Stimulated activated CD8-positive, alpha-beta memory T cell treated with anti-CD3 and anti-CD28 coated beads, Interleukin-2, amount 100 ng/mL, for 1 hour (primary cell): ENCODE data around the gene MED27.
"Not testable (repeated sequence)": the region's sequence is repeated elsewhere in the genome, so short reads cannot be mapped to it uniquely, and the experiment has no call there.

Experiments
- DNase-seq, 2 donors: peaks; one replicate each; pipeline ENCODE4 v3.0.0-alpha.2; 2020; ENCODE audit warnings: low read depth in 2 of 2

The MED27 gene

DNA sequence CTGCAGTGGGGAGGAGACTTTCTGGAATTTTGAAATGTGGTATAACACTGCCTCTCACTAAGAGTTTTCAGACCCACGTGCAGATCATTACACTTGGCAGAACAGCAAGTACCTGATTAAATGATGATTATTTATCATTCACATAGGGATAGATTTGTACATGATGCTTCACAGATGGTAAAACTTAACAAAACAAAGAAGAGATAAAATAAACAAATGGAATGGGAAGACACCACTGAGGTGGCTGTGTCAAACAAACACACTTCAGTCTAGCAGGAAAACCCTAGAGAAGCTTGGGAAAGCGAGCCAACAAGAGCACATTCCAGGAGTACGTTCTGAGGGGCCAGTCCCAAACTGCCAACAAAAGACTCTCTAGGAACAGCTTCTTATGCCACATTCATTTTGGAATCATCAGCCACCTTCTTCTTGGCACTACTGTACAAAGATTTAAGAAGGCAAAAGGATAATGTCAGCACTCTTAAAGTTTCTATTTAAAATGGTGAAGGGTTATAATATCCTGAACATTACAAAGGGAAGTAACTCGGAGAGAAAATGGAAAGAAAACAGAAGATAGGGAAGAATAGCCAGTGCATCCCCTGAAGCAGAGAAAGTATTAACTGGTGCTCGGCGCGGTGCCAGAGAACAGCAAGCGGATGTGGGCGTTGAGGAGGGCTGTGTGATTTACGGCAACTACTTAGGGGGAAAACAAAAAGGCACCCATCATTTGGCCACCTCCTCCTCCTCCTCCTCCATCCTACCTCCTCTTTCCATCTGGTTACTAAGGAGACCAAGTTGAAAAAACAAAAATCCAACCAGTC, 1.6 kb downstream of the MED27 start:
- peak in 1 of 2 donors; percentile 7 for DNase-seq

DNA sequence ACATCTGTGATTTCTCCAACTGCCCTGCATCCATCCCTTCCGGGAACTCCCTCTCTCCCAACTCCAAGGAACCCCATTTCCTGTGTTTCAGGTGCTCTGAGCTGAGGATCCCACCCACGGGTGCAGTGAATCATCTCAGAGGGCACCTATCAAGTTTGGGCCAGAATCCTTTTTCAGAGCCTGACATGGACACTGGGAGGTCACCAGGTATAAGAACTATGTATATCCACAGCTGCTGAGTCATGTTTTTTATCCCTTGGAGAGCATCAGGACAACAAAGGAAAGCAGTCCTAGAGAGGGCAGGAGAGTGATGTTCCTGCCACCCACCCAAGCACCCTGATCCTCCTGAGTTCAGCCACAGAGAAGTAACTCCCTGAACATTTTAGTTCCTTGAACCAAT, 3.8 kb downstream of the MED27 start:
- no peak for DNase-seq

DNA sequence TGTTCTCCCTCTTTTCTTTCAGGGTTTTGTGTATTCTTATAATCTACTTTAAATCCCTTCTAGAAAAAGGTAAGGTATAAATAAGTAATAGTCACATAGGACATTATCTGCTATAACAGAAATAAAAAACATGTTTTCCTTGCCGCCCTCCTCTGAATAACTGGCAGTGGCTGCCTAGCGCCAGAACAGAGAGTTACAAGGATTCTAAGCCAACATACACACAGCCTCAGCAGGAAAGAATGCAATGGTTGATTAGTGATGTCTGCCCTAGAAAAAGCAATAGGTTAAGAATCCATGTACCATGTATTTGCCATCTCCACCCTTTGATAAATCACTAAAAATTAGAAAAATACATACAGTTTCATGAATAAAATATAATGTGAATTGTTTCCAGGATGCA, 4.9 kb downstream of the MED27 start:
- no peak for DNase-seq

DNA sequence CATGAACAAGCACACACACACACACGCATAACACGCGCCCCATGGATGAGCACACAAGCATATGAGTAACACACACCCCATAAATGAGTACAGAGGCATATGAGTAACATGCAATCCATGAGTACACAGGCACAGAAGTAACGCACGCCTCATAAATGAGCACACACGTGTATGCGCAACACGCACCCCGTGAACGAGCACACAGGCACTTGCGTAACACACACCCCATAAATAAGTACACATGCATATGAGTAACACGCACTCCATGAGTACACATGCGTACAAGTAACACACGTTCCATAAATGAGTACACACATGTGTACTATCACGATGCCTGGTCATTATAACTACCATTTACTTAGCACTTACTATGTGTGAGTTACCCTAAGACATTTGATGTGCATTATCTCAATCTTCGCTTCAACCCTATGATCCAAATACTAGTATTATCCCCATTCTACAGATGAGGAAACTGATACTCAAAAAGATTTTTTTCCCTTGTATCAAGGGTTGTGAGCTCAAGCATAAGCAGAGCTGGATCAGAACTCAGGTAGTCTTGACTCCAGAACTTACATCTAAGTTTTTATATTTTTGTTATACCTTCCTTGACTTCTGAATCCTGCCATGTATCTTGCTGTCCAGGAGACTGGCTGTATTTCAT, 7.7 kb downstream of the MED27 start:
- no peak for DNase-seq

DNA sequence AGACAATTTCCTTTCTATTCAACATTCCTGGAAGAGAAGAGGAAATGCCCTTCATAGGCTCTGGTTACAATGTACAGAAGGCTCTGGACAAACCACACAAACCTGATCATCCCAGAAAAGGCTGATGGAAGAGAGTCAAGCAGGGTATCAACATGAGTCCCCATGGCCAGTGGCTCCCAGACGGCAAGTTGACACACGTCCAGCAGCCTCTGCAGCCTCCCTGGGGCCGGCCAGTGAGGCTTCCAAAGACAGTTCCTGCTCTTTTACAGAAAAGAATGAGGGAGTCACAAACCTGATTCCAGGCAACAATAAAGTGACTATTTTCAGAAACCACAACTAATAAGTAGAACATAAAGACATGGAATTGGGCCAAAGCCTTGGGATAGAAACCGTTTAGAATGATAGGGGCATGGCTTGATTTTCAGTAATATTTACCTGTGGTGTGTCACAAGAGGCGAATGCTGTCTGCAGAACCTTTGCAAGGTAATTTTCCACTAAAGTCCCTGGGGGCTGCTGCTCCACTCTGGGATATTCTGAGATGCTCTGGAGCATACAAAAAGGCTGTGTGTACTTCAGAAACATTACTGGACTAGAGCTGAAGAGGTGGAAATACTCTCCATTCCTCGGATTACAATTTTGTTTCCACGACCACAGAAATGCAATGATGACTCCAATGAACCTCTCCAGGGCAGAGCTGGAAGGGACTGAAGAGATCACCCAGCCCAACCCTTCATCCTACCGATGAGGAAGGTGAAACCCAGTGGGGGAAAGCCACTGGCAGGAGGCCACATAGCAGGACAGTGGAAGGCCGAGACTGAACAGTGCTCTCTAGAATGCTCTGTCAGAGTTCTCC, 10.4 kb downstream of the MED27 start:
- DNase-seq = no peak

DNA sequence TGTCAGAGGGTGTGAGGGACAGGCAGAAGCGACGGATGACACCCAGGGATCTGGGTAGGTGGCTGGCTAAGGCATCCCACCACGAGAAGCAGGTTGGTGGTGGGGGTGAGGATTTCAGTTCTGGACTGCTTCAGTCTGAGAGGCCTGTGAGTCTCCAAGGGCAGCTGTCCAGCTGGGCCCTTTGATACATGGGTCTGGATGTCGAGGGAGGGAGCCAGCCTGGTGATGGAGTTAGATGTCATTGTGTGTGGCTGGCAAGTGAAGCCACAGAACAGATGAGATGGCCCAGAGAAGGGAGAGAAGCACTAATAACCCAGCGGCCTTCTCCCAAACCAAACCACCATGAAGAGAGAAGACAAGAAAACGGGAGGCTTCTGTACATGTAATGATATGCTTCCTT, 11.1 kb downstream of the MED27 start:
- no peak for DNase-seq

DNA sequence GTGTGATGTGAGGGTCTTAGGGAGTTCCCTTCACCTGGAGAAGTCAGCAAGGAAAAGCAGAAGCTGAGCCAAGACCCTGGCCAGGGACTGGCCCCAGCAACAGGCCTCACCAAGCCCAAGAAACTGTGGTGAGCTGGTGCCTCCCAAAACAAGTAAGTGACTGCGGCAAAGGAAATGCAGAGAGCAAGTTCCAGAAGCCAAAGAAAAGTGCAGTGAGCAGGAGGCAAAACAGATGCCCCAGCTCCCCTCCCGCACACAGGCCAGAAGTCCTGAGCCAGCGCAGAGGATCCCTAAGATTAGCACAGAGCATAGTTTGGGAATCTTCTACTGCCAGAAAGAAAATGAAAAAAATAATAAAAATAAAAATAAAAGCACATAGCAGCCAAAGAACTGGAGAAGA, 13.2 kb downstream of the MED27 start:
- no peak for DNase-seq

DNA sequence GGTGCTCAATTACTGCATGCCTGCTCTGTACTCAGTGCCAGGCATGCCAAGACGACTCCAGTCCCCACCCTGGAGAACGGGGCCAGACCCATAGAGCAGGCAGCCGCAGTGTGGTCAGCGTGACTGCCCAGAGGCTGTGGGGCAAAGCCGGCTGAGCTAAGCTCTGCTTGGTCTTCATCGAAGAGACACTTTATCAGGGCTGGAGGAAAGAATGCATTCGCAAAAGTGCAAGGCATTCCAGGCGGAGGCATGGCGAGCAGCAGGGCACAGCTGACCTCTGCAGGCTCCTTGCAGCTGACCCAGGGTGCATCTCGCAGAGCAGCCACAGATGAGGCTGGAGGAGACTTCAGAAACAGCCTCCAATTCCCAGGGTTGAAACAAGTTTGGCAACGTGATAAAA, 13.6 kb downstream of the MED27 start:
- DNase-seq = no peak

DNA sequence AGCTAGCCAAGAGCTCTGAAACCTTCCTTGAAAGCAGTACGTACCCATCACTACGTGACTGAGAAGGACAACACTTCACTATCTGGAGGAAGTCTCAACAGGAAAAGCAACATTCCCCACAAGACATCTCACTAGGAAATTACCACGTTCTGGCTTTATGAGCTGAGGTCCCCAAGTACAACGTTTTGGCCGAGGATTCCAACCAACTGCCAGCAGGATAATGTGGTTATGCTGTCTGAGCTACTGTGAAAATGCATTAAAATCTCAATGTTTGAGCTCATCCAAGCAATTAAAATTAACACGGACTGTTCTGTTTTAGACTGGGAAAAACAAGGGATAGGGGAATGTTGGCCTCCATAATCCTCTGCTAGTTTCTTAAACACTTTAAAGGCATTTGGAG, 16.4 kb downstream of the MED27 start:
- no peak for DNase-seq

DNA sequence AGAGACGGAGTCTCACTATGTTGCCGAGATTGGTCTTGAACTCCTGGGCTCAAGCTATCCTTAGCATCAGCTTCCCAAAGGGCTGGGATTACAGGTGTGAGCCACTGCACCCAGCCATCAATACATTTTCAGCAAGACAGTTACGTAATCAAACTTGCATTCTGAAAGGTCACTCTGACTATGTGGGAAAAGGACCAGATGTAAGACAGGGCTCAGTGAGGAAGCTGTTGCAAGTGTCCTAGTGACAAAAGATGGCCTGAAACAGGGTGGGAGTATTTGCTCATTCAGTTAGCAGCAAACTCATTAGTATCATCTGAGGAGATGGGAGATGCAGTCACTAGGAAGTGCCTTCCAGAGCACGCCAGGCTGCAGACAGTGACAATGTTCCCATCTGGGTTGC, 16.9 kb downstream of the MED27 start:
- DNase-seq = no peak

DNA sequence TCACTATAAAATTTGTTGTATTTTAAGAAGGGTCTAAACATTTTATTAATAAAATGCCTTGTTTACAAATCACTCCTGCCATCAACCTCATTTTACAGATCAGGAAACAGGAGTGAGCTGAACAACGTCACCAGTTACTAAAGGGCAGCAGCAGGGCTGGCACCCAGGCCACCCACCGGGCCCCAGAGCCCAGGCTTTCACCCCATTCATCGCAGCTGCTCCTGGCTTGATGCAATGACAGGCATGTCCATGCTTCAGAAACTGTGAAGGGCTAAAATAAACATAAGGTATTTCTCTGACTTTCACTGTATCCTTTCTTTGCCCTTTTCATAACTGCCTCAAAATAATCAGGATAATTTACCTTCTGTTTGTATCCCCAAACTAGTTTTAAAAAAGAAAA, 18.1 kb downstream of the MED27 start:
- no peak for DNase-seq

DNA sequence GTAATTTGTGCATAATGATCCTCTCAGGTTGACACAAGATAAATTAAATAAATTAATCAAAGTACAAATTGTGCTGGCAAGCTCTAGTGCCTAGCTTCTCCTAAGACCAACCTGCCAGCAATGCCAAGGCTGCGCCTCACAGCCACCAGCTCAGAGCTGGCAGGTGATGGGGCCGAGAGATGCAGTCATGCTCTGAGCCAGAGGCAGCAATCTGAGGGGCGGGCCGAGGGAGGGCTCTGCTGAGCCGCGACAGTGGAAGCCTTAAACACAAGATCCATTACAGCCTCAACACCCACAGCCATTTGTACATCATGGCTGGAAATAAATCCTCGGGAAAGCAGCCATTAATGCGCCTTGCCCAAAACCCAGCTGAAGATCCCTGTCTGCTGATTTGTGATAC, 20.3 kb downstream of the MED27 start:
- DNase-seq = no peak

DNA sequence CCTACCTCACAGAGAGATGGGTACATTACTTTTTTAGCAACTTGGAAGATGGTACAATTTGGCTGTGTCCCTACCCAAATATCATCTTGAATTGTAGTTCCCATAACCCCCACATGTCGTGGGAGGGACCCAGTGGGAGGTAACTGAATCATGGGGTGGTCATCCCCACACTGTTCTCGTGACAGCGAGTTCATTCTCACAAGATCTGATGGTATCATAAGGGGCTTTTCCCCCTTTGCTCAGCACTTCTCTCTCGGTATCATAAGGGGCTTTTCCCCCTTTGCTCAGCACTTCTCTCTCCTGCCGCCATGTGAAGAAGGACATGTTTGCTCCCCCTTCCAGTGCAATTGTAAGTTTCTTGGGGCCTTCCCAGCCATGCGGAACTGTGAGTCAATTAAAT, 21.4 kb downstream of the MED27 start:
- DNase-seq = not testable (repeated sequence)

DNA sequence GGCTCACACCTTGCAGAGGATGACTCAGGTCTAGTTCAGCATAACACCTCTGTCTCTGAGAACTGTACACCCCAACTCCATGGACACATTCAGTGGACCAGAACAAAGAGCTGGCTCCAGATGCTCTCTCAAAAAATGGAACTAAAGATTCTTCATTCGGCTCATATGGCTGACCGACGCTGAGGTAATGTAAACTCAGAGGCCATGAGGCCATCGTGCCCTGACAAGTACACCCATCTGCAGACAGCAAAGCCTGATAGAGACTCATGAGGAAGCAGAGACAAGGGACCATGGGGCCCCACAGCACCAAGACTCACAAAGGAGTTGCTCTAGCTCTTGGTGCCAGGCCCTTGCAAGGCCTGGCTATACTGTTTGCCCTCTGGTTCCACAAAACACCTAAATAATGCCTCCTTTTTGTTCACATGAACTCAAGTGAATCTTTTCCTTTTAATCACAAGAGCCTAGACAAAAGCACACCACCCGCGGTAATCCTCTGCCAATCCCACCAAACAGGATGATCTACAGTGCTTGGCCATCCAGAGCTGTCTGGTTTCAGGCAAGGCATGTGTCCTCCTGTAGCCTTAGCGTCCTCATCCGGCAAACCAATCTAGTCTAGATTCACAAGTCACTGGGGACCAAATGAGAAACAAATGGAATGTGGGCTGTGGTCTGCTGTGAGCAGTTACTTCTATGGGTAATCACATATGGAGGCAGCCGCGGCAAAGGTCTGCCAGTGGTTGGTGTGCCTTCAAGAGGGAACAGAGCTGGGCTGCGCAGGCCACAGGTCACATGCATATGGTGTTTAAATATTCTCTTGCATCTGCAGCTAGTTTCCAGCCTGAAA, 22.7 kb downstream of the MED27 start:
- no peak for DNase-seq

DNA sequence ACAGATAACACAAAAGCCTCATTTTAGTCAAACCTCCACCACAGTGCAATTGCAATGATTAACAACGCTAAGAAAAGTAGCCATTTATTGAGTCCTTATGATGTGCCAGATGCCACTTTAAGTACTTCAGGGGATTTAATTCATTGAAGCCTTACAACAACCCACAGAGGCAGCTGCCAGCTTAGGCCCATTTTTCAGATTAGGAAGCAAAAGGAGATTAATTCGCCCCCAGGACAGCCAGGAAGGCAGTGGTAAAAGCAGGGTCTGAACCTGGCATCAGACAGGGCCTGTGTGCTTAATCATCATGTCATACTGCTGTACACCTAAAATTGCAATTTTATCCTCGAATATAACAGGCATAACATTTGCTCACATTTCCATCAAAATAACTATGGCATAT, 23.9 kb downstream of the MED27 start:
- no peak for DNase-seq

DNA sequence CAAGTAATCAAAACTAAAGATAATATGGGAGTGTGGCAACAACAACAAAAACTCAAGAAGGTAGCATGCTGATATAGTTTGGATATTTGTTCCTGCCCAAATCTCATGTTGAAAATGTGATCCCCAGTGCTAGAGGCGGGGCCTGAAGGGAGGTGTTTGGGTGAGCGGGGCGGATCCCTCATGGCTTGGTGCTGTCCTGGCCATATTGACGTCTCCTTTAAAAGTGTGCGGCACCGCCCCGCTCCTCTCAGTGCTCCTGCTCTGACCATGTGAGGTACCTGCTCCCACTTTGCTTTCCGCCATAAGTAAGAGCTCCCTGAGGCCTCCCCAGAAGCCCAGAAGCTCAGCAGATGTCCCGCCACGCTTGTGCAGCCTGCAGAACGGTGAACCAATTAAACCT, 25.6 kb downstream of the MED27 start:
- DNase-seq = no peak

DNA sequence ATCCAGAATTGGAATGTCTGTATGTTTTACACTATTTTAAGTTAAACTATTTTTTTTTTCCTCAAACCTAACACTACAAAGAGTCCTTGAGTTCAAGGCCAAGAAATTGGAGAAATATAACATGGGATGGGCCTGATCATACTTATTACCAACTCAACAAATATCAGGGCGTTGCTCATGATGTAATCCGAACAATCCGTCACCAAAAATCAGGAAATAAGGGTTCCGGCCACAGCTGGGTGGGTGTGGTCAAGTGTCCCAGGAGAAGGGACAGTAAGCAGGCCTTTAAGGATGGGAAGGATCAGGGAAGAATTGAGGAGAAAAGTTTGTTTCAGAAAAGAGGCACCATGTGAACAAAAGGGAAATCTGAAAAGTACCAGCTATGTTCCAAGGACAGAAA, 29.8 kb downstream of the MED27 start:
- DNase-seq = no peak

DNA sequence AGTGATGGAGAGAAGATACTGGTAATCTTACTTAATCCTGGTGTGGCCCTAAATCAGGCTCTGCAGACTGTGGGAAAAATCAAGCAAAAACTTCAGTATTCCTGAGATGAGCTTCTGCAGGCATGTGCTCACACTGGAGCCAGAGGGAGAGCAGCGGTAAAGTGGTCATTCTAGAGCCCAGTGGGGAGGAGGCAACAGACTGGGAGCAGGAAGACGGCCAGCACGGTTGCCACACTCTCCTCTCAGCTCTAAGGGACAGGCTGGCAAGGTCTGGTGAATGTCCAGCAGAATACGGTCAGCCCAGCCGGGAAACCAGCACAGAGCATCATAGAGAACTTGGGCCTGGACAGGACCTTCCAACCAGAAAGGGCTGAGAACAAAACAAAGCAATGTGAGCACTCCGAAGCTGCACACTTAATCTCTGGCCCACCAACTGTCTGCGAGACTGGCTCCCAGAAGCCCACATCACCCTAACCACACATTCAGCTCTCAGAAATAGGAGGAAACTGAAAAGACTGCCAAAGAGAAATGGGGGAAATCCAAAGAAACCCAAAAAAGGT, 30.3 kb downstream of the MED27 start:
- DNase-seq = no peak

DNA sequence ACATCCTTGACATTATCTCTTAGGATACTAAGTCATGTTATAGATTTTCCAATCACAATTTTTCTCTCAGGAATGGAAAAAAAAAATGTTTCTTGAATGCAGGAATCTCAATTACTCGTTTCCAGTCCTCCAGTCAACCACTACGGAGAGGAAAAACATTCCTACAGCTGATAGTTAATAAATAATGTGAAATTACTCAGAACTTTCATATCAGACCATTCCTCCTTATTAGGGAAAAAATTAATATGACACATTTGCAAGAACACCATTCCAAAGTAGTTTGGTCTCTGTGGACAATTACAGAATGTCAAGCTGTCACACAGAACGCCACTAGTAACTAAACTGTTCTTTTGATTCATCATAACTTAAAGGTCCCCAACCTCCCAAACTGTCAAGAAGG, 31.5 kb downstream of the MED27 start:
- no peak for DNase-seq

DNA sequence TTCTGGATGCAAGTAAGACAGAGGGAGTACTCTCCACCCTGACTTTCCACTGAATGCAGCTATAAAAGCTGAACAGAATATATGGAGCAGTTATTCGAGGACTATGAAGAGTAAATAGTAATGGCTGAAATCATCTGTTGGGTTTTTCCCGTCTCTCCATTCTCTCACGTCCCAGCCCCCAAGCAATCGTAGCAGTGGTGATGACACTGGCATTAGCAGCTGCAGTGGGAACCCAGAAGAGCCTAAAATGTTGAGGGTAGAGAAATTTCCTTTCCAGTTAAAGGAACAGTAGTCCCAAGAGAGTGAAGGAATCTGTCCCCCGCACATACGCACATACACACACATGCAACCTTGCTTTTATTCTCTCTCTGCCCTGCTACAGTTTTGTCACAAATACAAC, 33.2 kb downstream of the MED27 start:
- DNase-seq = no peak

DNA sequence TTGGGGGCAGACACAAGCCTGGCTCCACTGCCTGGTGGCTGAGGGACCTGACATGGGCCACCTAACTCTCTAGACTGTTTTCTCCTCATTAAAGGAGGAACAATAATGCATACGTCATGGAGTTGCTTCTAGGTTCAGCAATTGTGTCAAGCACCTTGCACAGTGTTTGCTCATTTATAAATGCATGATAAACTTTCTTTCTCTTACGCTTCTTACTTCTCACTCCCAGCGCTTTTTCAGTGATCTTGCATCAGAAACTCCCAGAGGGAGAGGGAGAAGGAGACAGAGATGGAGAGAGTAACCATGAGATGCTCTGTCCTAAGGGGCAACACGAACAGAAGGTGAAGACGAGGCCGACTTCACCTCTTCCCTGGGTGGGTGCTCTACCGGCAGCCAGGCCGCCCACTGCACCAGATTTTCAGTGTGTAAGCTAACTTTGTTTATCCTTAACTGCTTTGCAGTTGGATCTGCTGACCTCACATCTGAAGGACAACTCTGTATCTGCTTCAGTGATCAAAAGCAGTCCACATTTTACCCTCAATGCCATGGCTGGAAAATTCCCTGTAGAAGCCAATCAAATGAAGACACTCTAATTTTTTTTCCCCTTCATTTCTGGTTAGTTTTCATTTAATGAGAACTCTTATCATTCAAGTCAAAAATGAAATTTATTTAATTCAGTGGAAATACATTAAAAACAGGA, 35.3 kb downstream of the MED27 start:
- DNase-seq = no peak
